Measurements from ENCODE around the gene C11orf68. TPM values are rescaled to one million over a fixed set of nuclear protein-coding genes. Genes with fewer than 3 reads are reported as not detected.

The C11orf68 gene
- 30.2 and 31.0 TPM in 2 replicates for total RNA-seq

DNA sequence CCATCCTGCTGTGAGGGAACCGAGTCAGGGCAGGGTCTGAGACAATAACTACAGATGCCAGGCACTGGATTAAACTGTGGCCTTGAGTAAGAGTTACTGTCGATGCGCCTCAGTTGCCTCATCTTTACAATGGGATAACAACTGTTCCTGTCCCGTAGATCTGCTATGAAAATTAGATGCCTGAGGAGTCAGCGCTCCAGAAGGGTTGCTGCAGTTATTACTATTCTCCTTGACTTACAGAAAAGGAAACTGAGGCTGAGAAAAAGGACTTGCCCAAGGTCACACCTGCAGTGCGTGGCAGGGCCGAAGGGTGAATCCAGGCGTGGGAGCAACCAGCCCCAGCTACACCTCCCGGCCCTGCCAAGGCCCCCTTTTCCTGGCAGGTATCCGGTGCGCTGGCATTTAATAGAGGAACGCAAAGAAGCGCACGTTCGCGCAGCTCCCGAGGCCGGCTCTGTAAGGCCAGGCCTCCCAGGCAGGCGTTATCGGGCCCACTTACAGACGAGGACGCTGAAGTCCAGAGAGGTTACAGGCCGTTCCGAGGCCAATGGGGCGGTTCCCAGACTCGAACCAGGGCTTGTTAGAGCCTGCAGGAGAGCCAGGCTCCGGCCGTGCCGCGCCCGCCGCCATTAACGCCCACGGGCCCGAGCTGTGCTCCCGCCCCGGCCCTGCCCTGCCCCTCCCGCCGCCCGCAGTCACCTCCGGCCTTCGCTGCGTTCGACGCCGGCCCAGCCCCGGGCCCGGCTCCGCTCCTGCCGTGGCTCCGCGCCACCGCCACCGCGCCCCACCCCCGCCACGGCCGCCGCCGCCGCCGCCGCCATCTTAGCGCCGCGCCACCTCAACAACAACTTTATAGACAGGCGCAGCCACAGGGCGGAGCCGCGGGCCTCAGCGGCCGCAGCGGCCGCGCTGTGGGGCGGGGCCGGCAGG lies at the start of gene C11orf68:
C11orf68 (minus strand) TSS at position 852 of the 930 bp plus-strand sequence; CDS start at position 821, 31 bp downstream.

DNA sequence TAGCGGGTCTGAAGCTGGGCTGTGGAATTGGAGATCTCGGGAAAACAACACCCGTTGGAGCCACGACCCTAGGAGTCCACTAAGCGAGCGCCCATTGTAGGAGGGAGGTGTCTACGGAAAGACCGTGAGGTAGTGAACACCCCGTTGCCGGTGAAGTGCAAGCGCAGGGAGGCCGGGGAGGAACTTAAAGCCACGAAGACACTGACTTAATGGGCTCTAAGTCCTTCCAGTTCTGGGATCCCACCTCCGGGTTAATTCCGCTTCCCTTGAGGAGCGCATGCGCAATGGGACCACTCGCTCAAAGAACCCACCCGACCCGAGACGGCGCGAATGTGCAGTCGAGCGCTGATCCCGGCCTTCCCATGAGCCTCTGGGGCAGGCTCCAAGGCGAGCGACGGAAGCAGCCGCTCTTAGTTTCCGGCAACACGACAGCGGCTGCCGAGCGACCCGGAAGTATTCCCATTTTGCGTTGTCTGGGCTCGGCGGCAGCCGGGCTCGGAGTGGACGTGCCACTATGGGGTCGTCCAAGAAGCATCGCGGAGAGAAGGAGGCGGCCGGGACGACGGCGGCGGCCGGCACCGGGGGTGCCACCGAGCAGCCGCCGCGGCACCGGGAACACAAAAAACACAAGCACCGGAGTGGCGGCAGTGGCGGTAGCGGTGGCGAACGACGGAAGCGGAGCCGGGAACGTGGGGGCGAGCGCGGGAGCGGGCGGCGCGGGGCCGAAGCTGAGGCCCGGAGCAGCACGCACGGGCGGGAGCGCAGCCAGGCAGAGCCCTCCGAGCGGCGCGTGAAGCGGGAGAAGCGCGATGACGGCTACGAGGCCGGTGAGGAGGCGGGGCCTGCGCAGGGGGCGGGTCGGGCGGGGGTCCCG lies 42.6 kb upstream of the C11orf68 start, which contains the start of gene SART1:
SART1 (plus strand) TSS at position 468 of the 874 bp plus-strand sequence; CDS start at position 515, 47 bp downstream.

DNA sequence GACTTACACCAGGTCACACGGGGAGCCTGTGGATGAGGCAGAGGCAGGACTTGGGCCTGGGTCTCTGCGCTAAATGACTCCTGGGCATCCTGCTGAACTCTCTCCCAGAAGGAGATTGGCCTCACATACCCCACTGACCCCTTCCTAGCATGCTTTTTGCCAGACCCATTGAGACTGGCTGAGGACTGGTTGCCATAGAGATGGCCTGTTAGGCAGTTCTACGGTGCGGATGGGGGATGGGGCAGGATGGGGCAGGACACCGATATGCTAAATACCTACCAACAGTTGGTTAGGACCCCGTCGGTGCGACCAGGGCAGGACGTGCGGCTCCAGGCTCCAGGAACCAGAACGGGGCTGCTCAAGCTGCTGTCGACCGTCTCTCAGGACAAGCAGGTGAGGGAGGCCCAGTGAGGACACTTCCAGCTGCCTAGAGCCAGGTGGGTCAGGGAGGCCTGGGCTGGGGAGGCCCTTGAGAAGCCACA lies 26.6 kb upstream of the C11orf68 start, which contains the start of gene TSGA10IP:
TSGA10IP (plus strand) TSS at position 51 of the 482 bp plus-strand sequence; CDS start at position 247, 196 bp downstream.

DNA sequence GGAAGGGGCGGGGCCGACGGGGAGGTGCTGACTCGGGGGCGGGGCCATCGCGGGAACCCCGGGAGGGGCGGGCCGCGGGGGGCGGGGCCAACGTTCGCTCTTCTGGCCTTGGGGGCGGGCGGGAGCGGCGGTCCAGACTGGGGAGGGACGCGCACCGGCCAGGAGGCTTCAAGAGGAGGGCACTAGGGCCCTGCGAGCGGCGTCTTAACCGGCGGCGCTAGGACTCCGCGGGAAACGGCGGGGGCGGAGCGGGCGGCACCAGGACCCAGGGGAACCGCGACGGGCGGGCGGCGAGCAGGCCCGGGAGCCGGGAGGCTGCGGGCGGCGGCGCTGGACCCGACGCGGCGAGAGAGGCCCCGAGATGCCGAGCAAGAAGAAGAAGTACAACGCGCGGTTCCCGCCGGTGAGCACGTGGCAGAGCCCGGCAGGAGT lies 295 bp upstream of the C11orf68 start, which contains the start of gene DRAP1:
DRAP1 (plus strand) TSS at position 286 of the 432 bp plus-strand sequence; CDS start at position 362, 76 bp downstream.

DNA sequence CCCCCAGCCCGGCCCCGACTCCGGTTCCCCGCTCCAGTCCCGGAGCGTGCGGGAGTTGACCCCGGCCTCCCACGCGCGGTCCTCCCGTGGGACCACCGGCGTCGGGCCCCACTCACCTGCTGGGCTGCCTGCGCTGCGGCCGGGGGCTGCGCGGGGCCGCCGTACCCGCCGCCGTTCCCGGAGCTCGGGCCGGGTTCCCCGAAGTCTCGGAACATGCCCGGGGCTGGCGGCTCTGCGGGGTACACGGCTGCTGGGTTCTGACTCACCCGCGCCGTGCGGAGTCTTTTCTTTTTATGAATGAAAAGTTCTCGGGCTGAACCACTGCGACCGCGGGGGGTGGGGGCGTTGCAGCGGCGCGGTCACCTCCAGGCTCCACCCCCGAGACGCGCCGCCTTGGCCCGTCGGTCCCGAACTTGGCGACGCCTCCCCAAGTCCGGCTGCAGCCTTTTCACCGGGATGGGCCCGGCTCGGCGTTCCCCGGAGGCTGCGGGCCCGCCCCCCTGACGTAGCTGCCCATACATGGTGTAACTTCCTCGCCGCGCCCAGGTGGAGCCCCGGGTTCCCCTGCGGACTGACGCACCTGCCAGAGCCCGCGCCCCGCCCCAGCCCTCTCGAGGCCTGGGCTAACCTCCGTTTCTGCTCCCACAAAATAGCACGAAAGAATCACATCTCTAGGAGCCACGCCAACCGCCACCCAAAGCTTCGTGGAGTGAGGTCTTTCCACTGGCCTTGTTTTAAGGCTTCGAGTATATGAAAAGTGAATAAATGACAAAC lies 18.6 kb downstream of the C11orf68 start, which contains the start of gene FOSL1:
FOSL1 (minus strand) TSS at position 264 of the 774 bp plus-strand sequence; CDS start at position 215, 49 bp downstream.

DNA sequence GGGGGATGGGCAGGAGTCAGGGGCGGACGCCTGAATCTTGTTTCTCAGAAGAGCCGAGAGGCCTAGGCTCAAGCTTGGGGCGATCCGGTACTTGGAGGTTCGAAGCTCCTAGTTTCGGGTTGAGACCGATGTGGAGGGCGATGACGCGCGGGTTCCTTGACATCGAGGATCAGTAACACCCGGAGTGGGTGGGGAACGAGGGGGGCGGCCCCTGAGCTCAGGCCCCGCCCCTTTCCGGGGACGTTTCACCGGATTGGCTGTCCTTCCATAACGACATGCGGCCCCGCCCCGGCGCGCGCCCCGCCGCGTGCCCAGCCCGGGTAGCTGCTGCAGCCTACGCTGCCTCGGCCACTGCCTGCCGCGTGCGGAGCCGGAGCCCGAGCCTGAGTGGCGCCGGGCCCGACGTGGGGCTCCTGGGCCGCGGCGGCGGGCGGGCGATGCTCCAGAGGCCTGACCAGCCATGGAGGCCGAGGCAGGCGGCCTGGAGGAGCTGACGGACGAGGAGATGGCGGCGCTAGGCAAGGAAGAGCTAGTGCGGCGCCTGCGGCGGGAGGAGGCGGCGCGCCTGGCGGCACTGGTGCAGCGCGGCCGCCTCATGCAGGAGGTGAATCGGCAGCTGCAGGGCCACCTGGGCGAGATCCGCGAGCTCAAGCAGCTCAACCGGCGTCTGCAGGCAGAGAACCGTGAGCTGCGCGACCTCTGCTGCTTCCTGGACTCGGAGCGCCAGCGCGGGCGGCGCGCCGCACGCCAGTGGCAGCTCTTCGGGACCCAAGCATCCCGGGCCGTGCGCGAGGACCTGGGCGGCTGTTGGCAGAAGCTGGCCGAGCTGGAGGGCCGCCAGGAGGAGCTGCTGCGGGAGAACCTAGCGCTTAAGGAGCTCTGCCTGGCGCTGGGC lies 28.3 kb downstream of the C11orf68 start, which contains the start of gene CCDC85B:
CCDC85B (plus strand) TSS at position 350 of the 895 bp plus-strand sequence; CDS start at position 461, 111 bp downstream.

DNA sequence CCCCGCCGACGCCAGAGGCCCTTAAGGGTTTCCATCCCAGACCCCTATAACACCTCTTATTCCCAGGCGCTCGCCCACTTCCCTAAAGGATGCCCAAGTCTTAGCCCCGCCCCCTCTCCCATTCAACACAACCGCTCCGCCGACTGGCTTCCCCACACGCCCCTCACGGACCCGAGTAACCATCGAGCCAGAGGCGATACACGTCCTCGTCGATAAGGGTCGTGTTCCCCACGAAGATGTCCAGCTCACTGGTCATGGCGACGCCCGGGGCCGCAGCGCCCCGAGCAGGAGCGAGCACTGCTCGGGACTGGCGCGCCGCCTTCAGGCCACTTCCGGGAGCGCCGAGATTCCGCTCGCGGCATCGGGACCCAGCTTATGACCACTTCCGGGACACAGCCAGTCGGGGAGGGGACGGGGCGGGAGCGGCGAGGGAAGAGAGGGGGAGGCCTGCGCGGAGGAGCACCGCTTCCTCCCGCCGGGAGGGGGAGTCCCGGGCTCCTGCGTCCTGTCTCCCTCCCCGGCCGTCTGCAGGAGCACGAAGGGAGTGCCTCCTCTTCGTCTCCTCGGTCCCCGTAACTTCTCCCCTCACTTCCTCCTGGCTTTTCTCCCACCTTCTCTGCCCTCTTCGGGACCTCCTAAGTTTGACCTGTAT lies 30.6 kb downstream of the C11orf68 start, which contains the start of gene FIBP:
FIBP (minus strand) TSS at position 309 of the 652 bp plus-strand sequence; CDS start at position 256, 53 bp downstream.

DNA sequence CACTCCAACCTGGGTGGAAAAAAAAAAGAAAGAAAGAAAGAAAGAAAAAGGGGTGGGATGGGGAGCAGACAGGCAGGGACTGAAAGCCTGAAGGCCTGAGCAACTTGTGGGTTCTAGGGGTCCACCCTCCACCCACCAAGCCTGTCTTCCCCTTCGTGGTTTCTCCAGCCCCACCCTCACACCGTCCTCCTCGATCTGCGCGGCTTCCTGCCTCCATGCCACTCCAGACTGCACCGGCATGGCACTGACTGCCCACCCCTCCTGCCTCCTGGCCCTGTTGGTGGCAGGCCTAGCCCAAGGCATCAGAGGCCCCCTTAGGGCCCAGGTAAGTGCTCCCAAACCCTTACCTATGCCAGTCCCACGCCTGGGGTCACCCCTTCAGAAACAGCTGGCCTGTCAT lies 39.2 kb downstream of the C11orf68 start, which contains the start of gene CTSW:
CTSW (plus strand) TSS at position 221 of the 400 bp plus-strand sequence; CDS start at position 239, 18 bp downstream.

DNA sequence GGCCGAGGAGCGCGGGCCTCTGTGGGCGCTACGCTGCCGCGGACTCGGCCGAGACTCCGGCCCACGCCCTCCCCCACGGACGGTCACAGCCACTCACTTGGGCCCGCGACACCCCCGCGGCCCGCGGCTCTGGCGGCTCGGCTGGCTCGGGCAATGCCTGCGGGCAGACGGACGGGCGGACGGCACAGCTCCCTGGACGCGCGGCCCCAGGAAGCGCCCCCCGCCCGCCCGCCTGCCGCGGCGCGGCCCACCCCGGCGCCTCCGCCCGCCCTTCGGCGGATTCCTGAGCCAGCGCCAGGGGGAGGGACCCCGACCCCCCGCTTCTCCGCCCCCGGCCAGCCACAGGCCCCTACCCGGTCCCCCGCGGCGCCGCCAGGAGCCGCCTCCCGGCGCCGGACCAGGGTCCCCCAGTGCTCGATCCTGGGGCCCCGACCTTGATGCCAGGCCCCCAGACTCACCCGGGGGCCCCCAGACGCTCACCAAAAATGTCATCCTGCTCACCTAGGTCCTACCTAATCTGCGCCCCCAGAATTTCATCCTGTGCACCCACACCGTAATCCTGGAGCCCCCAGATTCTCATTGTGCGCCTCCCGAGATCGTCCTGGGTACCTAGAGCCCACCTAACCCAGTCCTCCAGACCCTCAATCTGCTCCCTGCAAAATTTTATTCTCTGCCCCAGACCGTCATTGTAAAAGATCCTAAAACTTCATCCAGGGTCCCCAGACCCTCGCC lies 46.1 kb downstream of the C11orf68 start, which contains the start of gene EFEMP2:
EFEMP2 (minus strand) TSS at position 215 of the 732 bp plus-strand sequence. CDS start 446 bp downstream, outside the sequence.

Other genes with a start within 250 kb of the C11orf68 start
- gene KAT5, start 206.8 kb downstream of the C11orf68 start, total RNA-seq = 41.7 and 46.7 TPM in 2 replicates
- gene RNASEH2C, start 198.3 kb downstream of the C11orf68 start, total RNA-seq = 19.3 and 27.1 TPM in 2 replicates
- gene AP5B1, start 138.1 kb downstream of the C11orf68 start, total RNA-seq = 25.0 and 27.6 TPM in 2 replicates
- not detected in 2 replicates for gene OVOL1, start 132.0 kb downstream of the C11orf68 start, total RNA-seq
- gene SNX32, start 85.1 kb downstream of the C11orf68 start, total RNA-seq = 0.97 and 1.3 TPM in 2 replicates
- gene CFL1, start 60.9 kb downstream of the C11orf68 start, total RNA-seq = 760 and 1,030 TPM in 2 replicates
- 59.3 and 89.6 TPM in 2 replicates for gene MUS81, start 58.6 kb downstream of the C11orf68 start, total RNA-seq
- gene EFEMP2, start 46.3 kb downstream of the C11orf68 start, total RNA-seq = 106 and 128 TPM in 2 replicates
- not detected in 2 replicates for gene CTSW, start 39.2 kb downstream of the C11orf68 start, total RNA-seq
- 117 and 131 TPM in 2 replicates for gene FIBP, start 30.6 kb downstream of the C11orf68 start, total RNA-seq
- gene CCDC85B, start 28.4 kb downstream of the C11orf68 start, total RNA-seq = 42.7 and 47.2 TPM in 2 replicates
- 14.5 and 22.2 TPM in 2 replicates for gene FOSL1, start 18.7 kb downstream of the C11orf68 start, total RNA-seq
- 95.9 and 100 TPM in 2 replicates for gene DRAP1, start 364 bp upstream of the C11orf68 start, total RNA-seq
- gene TSGA10IP, start 26.4 kb upstream of the C11orf68 start, total RNA-seq = not detected in 2 replicates
- 22.7 and 26.8 TPM in 2 replicates for gene SART1, start 42.7 kb upstream of the C11orf68 start, total RNA-seq
- gene EIF1AD, start 83.1 kb upstream of the C11orf68 start, total RNA-seq = 27.6 and 34.1 TPM in 2 replicates
- 13.5 and 18.2 TPM in 2 replicates for gene BANF1, start 83.4 kb upstream of the C11orf68 start, total RNA-seq
- gene CST6, start 92.9 kb upstream of the C11orf68 start, total RNA-seq = 0.49 and 0.85 TPM in 2 replicates
- not detected in 2 replicates for gene CATSPER1, start 107.4 kb upstream of the C11orf68 start, total RNA-seq
- 0.16 TPM in 1 of 2 replicates, not detected in the other for gene GAL3ST3, start 130.1 kb upstream of the C11orf68 start, total RNA-seq
- 117 and 171 TPM in 2 replicates for gene SF3B2, start 133.3 kb upstream of the C11orf68 start, total RNA-seq
- gene PACS1, start 151.2 kb upstream of the C11orf68 start, total RNA-seq = 41.7 and 44.0 TPM in 2 replicates